Stimulated activated CD4-positive, alpha-beta T cell treated with anti-CD3 and anti-CD28 coated beads, TNF-alpha, amount 100 ng/mL, for 4 hours (primary cell): ENCODE measurements around the gene AGO3.

Experiments used
- DNase-seq, 3 experiments: peaks; one replicate each; pipeline ENCODE4 v3.0.0-alpha.2; 2020; ENCODE audit warnings: low read depth in 3 of 3

Gene AGO3

DNA sequence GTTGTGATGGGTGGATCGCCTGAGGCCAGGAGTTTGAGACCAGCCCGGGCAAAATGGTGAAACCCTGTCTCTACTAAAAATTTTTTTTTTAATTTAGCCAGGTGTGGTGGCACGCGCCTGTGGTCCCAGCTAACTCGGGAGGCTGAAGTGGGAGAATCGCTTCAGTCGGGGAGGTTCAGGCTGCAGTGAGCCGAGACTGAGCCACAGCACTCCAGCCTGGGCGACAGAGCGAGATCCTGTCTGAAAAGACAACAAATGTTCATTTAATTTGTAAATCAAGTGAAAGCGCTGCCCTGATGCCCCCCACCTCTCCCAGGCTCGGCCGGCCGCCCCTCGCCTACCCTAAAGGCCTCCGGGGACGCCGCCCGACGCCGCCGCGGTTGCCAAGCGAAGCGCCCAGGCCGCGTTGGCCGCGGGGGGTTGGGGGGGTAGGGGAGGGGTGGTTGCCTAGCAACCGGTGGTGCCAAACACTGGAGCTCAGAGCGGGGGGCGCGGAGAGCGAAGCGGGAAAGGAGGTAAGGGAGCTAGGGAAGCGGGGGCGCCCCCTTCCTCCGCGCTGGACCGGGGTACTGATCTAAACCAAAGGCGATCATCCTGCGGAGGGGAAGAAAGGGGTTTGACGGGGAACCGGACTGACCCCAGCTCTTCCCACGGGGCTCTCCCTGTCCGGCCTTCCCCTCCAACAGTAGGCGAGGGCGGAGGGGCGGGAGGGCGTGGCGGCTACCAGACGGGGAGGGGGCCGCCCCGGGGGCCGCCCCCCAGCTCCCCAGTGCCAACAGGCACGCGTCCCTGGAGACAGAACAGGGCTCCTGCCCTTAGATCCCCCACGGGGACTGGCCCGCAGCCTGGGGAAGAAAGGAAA is 153.0 kb downstream of the AGO3 start, which contains the start of gene TEKT2:
Gene TEKT2 (plus strand): TSS at position 460 of the 862 bp plus-strand sequence. CDS start 828 bp downstream, outside the sequence.
- DNase-seq: no peak

GRCh38 chr1:36084497-36085115 is 153.7 kb downstream of the AGO3 start:
- DNase-seq: no peak

GRCh38 chr1:36085126-36085525 is 154.2 kb downstream of the AGO3 start:
- DNase-seq: no peak

DNA sequence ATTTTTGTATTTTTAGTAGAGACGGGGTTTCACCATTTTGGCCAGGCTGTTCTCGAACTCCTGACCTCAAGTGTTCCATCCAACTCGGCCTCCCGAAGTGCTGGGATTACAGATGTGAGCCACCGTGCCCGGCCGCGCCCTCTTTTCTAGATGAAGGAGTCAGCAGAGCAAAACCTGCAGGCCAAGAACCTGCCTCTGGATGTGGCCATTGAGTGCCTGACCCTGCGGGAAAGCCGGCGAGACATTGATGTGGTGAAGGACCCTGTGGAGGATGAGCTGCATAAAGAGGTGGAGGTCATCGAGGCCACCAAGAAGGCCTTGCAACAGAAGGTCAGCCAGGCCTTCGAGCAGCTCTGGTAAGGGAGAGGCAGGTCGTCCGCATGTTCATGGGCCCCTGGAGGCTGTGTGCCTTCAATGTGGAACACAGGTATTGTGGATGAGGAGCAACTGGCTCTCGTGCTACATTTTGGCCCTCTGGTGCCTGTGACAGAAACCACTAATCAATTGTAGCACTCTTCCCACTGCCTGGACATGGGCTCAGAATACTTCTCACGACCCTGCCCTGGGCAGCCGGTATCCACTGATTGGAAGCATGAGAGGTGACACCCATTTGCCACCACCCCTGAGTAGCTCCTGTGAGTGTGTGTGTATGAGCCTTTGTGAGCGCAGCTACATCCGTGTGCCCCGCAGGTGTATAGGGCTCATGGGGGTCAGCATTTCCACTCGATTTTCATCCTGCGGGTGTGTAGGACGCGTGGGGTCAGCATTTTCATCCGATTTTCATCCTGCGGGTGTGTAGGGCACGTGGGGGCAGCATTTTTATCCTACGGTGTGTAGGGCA is 155.0 kb downstream of the AGO3 start:
- DNase-seq: no peak

DNA sequence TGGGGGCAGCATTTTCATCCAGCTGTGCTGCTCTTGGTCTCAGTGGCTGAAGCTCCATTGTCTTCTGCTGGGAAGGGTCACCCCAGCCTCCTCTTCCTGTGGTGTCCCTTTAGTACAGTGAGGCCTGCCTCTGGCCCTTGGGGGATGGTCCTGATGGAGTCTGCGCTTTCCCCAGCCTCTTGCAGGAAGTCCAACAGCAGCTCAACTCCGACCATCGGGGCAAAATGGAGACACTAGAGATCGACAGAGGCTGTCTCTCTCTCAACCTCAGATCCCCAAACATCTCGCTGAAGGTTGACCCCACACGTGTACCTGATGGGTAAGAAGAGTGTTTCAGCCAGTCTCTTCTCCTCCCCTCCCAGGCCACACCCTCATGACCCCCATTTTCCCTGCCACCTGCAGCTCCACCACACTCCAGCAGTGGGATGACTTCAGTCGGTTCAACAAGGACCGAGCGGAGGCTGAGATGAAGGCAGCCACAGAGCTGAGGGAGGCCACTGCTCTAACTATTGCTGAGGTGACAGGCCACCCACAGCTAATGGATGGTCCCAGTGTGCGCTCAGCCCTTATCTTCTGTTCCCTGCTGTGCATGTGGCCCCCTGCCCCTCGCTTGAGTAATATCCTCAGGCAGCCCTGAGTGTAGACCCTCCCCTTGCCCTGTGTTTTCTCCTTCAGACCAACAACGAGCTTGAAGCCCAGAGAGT is 155.8 kb downstream of the AGO3 start:
- no peak for DNase-seq

GRCh38 chr1:36087233-36088123 is 156.6 kb downstream of the AGO3 start:
- no peak for DNase-seq

DNA sequence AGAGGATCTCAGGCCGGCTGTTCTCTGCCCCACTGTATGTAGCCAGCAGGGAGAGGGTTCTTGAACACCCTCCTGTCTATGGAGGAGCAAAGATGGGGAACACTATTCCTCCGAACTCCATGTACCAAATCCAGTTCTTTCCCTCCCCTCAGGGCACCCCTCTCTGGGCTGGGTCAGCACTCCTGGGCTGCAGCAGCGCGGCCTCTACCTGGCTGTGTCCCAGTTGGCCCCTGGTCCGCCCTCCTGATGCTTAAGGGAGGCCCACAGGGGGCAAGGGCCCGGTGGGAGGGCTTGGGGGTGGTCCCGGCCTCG is 157.3 kb downstream of the AGO3 start:
- peak in 1 of 3 experiments; percentile 18 for DNase-seq

DNA sequence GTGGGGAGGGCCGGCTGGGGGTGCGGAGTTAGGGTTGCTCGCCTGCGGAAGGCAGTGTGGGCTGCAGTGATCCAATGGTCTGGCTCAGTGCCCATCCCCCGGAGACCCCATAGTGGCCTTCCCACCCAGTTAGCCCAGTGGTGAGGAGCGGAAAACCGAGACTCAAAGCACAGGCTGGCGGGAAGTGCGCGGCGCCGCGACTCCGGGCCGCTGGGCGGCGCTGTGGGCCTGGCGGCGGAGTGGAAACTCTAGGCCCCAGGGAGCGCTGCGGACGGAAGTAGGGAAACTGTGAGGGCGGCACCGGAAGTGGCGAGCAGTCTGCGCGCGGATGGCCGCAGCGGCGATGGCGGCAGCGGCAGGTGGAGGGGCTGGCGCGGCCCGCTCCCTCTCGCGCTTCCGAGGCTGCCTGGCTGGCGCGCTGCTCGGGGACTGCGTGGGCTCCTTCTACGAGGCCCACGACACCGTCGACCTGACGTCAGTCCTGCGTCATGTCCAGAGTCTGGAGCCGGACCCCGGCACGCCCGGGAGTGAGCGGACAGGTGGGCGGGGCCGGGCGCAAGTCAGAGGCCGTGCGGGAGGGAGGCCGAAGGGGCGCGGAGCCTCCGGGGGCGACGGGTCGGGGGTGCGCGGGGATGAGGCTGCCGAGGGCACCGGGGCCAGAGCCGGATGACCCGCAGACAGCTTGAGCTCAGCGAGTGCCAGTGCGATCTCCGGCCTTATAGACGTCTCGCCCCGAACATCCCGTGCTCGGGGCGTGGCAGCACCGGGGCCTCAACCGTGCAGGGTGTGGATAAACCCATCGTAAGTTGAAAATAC is 157.9 kb downstream of the AGO3 start, which contains the start of gene ADPRS:
Gene ADPRS (plus strand): TSS at position 316 of the 816 bp plus-strand sequence. CDS start 13 bp downstream, at position 329.
- peak; percentile 79 to 85 (median 82) for DNase-seq

DNA sequence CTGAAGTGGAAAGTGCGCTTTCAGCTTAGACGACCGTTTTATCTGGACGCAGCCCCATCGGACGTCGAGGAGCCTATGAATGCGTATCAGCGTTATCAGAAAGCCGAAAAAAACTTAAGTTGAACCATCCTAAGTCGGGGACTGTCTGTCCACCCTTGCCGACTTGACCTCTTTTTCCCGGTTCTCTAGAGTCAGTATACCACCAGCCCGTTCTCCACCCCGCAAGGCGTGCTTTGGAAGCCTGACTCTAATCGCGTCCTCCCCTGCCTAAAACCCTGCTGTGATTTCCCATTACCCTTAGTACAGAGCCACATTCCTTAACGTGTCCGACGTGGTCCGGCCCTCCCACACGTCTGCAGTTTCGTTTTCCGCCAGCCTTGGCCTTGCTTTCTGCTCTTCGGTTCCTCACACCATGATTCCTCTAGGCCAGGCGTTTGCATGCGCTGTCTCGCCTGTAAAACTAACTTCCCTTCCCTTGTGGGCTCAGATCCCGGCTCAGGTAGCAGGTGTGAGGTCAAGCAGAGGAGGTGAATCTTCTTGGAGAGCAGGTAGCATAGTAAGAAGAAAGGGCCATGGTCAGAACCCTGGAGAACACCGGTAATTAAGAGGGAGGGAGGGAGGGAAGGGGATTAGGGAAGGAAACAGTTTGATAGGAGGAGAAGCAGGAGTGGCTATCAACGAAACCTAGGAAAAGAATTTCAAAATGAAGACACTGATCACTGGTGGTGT is 158.7 kb downstream of the AGO3 start:
- no peak for DNase-seq

- no peak for DNase-seq
These were observed 160.2 kb downstream of the AGO3 start for GRCh38 chr1:36091141-36091540.

DNA sequence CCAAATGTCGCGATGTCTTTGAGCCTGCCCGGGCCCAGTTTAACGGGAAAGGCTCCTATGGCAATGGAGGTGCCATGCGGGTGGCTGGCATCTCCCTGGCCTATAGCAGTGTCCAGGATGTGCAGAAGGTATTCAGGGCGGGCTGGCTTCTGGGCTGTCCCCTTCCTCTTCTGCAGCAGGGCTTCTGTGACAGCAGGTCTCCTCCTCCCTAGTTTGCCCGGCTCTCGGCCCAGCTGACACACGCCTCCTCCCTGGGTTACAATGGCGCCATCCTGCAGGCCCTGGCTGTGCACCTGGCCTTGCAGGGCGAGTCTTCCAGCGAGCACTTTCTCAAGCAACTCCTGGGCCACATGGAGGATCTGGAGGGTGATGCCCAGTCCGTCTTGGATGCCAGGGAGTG is 160.8 kb downstream of the AGO3 start:
- DNase-seq: no peak

DNA sequence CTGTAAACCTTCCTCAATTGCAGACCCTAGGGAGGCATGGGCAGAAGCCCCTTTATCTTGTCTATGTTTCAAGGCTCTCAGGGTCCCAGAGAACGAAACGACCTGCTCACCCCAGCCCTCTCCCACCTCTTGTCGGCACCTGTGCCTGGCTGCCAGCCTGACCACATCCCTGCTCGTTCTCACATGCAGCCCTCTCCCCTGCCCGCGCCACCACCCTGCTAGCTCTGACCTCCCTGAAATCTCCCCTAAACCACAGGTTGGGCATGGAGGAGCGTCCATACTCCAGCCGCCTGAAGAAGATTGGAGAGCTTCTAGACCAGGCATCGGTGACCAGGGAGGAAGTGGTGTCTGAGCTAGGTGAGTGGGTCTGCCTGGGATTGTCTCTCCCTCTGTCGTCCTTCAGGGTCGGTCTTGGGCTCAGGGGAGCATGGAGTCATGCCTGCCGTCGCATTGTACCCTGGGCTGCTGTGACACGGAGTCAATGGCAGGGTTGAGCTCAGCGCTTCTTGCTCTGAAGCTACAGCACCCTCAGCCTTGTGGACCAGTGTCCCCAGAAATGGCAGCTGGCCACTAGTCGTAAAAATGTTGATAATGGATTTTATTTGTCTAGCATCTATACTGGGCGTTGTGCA is 161.4 kb downstream of the AGO3 start:
- DNase-seq: no peak

DNA sequence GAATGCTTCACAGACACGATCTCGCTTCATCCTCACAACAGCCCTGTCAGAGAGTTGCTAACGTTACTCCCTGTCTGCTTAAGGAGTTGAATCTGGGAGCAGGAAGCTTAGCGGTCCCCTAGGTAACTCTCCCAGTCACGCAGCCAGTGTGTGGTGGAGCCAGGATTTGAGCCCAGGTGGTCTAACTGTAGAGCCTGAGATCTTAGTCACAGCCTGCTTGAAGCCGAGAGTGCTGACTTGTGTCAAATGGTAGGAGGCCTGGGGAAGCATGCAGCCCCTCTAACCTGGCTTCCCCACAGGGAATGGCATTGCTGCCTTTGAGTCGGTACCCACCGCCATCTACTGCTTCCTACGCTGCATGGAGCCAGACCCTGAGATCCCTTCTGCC is 161.9 kb downstream of the AGO3 start:
- DNase-seq: no peak

GRCh38 chr1:36093226-36093625 is 162.3 kb downstream of the AGO3 start:
- DNase-seq: no peak

DNA sequence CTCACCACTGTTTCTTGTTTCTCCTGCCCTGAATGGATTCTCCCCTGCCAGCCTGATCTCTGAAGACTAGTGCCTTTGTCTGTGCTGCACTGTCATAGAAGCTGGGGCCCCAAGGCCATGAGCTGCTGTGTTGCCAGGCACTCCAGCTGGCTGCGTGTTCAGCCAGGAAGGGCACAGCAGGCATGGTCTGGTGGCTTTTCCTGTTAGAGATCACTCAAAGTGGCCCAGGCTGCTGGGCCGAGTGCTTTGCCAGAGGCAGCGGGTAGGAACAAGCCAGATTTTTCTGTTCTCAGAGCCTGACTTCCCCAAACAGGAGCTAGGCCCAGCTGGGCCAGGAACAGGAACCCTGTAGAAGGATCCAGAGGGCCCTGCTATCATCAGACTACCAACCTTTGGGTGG is 163.0 kb downstream of the AGO3 start:
- no peak for DNase-seq

- DNase-seq: no peak
These were observed 163.7 kb downstream of the AGO3 start for GRCh38 chr1:36094621-36095061.

- no peak for DNase-seq
These were observed 165.0 kb downstream of the AGO3 start for GRCh38 chr1:36095760-36096405.
